Activated B cell treated with CpG ODN at 0.5 μM for 24 hours (primary cell): ENCODE measurements around the gene BEST4. TPM values are rescaled to one million over a fixed set of nuclear protein-coding genes. Genes with fewer than 3 reads are reported as not detected.
"Not testable (repeated sequence)": the region's sequence is repeated elsewhere in the genome, so short reads cannot be mapped to it uniquely, and the experiment has no call there.

Source experiments
- ATAC-seq: fragments of 200-7000 bp; cut with Tn5 transposase; one replicate; pipeline ENCODE4 v1.10.0; 2021; ENCODE audit warnings: low read depth, mild to moderate bottlenecking, moderate library complexity
- CTCF ChIA-PET: fragments of 350-600 bp; sonication (Branson Sonifier 250); formaldehyde crosslinking; loops from one replicate; lab custom pipeline; 2021; ENCODE audit warnings: antibody characterized with exemption; lab: Charles Lee
- POLR2A ChIA-PET: fragments of 350-600 bp; sonication (Branson Sonifier 250); formaldehyde crosslinking; loops from one replicate; lab custom pipeline; 2021; ENCODE audit warnings: antibody characterized with exemption; lab: Charles Lee
- DNase-seq: peaks from one replicate; pipeline ENCODE4 v3.0.0; 2022
- H3K27ac Mint-ChIP-seq: one replicate; pipeline ENCODE4 v1.8.0; 2020; ENCODE audit warnings: mixed read lengths
- H3K27me3 Mint-ChIP-seq: one replicate; pipeline ENCODE4 v1.8.0; 2021; ENCODE audit warnings: mixed read lengths
- H3K36me3 Mint-ChIP-seq: one replicate; pipeline ENCODE4 v1.8.0; 2021; ENCODE audit warnings: low read depth, mixed read lengths
- H3K4me1 Mint-ChIP-seq: one replicate; pipeline ENCODE4 v1.8.0; 2021; ENCODE audit warnings: mixed read lengths
- H3K4me3 Mint-ChIP-seq: one replicate; pipeline ENCODE4 v1.8.0; 2020; ENCODE audit warnings: mild to moderate bottlenecking, mixed read lengths
- H3K9me3 Mint-ChIP-seq: one replicate; pipeline ENCODE4 v1.8.0; 2020; ENCODE audit warnings: mixed read lengths
- intact Hi-C: fragments of 100-400 bp; cut with micrococcal nuclease; formaldehyde crosslinking; loops from one replicate; pipeline ENCODE4 v1.15.1; 2024
- total RNA-seq: library from RNA; stranded (reverse); gene quantifications from 2 replicates; pipeline ENCODE4 v1.2.3, GENCODE V29; 2022
- TF ChIP-seq, protein P1 (sequence below): fragments of 200-600 bp; IDR thresholded peaks from one replicate; pipeline ENCODE4 v1.8.0; 2022; ENCODE audit warnings: antibody characterized with exemption, mild to moderate bottlenecking

The BEST4 gene
- total RNA-seq, 1 donor from 2014 or later: 0.62 TPM

DNA sequence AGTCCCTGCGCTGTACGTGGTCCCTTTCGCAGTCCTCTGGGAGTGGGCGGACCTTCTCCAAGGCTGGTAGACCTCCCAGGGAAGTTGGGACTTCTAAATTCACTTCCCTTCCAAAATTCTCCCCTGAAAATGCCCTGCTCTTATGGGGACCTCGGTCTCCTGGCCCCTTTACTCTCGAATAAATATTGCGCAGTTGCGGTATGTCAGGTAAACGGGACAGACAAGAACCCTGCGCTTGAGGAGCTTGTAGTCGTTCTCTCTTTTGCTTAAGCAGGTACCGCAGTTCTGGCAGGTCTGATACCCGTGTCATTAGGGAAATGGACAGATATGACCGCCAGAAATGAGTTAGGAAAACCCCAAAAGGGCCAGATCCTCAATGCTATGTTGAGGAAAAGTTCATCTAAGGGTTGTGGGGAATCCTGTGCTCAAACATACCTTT is 47.8 kb downstream of the BEST4 start:
- POLR2A ChIA-PET: interaction anchor here (0.6 to 3.4 kb wide), 8 partner anchors 9 to 35 kb away, joined by 3 to 21 read pairs (median 6); partner anchors contain the start of genes RNU5D-1 and RPS8
- intact Hi-C loops: no loop called here
- no peaks in the 10 kb centered on the region for H3K9me3 Mint-ChIP-seq
- DNase-seq: no peak
- peak overlapping the region; percentile 93 for H3K4me3 Mint-ChIP-seq
- ATAC-seq: no peak
- CTCF ChIA-PET: no interaction called here
- peaks cover 15% of the 10 kb centered on the region for H3K4me1 Mint-ChIP-seq
- H3K36me3 Mint-ChIP-seq: peaks cover 5% of the 10 kb centered on the region
- no peaks in the 10 kb centered on the region for H3K27me3 Mint-ChIP-seq
- TF ChIP-seq, protein P1, sequence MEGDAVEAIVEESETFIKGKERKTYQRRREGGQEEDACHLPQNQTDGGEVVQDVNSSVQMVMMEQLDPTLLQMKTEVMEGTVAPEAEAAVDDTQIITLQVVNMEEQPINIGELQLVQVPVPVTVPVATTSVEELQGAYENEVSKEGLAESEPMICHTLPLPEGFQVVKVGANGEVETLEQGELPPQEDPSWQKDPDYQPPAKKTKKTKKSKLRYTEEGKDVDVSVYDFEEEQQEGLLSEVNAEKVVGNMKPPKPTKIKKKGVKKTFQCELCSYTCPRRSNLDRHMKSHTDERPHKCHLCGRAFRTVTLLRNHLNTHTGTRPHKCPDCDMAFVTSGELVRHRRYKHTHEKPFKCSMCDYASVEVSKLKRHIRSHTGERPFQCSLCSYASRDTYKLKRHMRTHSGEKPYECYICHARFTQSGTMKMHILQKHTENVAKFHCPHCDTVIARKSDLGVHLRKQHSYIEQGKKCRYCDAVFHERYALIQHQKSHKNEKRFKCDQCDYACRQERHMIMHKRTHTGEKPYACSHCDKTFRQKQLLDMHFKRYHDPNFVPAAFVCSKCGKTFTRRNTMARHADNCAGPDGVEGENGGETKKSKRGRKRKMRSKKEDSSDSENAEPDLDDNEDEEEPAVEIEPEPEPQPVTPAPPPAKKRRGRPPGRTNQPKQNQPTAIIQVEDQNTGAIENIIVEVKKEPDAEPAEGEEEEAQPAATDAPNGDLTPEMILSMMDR: no peak
- H3K27ac Mint-ChIP-seq: no peak overlapping the region

DNA sequence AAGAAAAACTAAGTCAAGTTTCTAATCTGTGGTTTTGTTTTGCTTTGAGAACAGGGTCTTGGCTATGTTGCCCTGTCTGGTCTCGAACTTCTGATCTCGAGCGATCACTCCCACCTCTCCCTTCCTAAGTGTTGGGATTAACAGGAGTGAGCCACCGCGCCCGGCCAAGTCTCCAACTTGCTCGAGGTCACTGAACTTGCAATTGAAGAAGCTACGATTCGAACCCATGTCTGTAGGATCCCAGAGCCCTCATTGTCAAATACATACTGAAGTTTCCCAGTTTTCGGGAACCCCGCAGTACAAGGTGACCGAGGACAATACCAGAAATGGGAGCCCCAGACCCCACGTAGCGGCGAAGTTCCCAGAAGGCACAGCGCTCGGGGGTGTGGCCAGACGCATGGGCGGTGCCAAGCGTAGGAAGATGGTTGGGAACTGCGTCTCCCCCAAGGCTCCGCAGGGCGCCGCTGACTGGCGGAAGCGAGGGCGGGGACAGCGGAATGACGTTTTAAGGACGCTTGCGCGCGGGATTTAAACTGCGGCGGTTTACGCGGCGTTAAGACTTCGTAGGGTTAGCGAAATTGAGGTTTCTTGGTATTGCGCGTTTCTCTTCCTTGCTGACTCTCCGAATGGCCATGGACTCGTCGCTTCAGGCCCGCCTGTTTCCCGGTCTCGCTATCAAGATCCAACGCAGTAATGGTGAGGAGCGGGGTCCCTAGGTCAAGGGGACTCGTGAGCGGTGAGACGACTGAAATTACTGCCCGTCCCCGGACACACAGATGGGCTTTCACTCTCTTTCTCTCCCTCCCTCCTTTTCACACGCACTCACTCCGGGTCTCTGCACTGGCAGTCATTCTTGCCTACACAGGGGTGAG is 48.4 kb downstream of the BEST4 start, which contains the start of gene KIF2C:
Gene KIF2C (plus strand): TSS at position 531 of the 872 bp plus-strand sequence. CDS start 96 bp downstream, at position 627.
- DNase-seq (peak; percentile 94), ATAC-seq (peak; percentile 100)
- Mint-ChIP-seq H3K36me3 (peaks cover 5% of the 10 kb centered on the region), H3K27me3 (no peaks in the 10 kb centered on the region), H3K4me1 (peaks cover 15% of the 10 kb centered on the region), H3K9me3 (no peaks in the 10 kb centered on the region), H3K27ac (peak within 1 kb of the TSS; percentile 90), H3K4me3 (peak within 1 kb of the TSS; percentile 93)
- ChIA-PET CTCF (no interaction called here), POLR2A (interaction anchor here (0.7 to 3.4 kb wide), 6 partner anchors 9 to 777 kb away, joined by 3 to 21 read pairs (median 7); partner anchors contain the start of genes RNU5D-1 and RPS8)
- intact Hi-C loops: loop anchor here (1.0 to 2.0 kb wide), 4 partner anchors 8 to 65 kb away; partner anchors contain the start of genes ARMH1, RNU5D-1, RPS8 and TMEM53
- TF ChIP-seq, protein P1: no peak

DNA sequence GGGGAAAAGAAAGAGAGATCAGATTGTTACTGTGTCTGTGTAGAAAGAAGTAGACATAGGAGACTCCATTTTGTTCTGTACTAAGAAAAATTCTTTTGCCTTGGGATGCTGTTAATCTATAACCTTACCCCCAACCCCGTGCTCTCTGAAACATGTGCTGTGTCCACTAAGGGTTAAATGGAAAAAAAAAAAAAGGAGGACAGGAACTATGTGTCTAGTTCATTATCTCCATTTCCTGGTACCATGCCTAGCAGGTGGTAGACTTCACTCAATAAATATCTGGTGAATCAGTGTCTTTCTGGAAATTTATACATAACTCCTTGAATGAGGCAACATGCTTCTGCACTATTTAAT is 49.0 kb downstream of the BEST4 start:
- CTCF ChIA-PET, H3K36me3 Mint-ChIP-seq, H3K9me3 Mint-ChIP-seq, DNase-seq, ATAC-seq, H3K27me3 Mint-ChIP-seq: not testable (repeated sequence)
- POLR2A ChIA-PET: interaction anchor here (0.7 to 3.4 kb wide), 4 partner anchors 8 to 777 kb away, joined by 3 to 21 read pairs (median 16); partner anchors contain the start of genes RNU5D-1 and RPS8
- peak overlapping the region; percentile 93 for H3K4me3 Mint-ChIP-seq
- peaks cover 15% of the 10 kb centered on the region for H3K4me1 Mint-ChIP-seq
- H3K27ac Mint-ChIP-seq: peak overlapping the region; percentile 90
- intact Hi-C loops: loop anchor here (1.0 to 2.0 kb wide), 4 partner anchors 8 to 64 kb away; partner anchors contain the start of genes ARMH1, RNU5D-1, RPS8 and TMEM53

DNA sequence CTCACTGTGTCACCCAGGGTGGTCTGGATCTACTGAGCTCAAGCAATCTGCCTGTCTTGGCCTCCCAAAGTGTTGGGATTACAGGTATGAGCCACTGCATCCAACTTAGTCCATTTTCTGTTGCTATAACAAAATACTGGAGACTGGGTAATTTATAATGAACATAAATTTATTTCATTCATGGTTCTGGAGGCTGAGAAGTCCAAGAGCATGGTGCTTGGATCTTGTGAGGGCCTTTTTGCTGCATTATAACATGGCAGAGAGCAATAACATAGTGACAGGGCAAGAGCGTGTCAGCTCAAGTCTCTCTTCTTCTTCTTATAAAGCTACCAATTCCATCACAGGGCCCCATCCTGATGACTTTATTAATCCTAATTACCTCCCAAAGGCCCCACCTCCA is 52.0 kb downstream of the BEST4 start:
- ATAC-seq: no peak
- ChIA-PET POLR2A (interaction anchor here (1.3 to 8.3 kb wide), 3 partner anchors 14 to 73 kb away, joined by 3 to 149 read pairs (median 25); partner anchors contain the start of gene RPS8), CTCF (interaction anchor here (1.2 kb wide), 1 partner anchor 14 kb away, joined by 3 read pairs; no protein-coding TSS in a partner anchor)

DNA sequence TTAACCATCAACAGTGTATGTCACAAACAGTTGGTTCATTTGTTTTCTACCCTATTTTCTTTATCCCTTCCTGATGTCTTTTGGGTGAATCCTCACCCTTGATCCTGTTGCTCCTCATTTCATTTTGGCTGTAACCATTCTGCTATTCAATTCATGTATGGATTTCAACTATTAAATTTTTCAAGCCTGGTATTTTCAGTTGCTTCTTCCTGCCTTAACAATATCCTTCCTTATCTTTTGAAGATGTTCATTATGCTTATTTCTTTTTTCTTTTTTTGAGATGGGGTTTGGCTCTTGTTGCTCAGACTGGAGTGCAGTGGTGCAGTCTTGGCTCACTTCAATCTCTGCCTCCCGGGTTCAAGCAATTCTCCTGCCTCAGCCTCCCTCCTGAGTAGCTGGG is 54.2 kb downstream of the BEST4 start:
- Mint-ChIP-seq H3K4me1 (peaks cover 26% of the 10 kb centered on the region), H3K4me3 (no peak overlapping the region), H3K27ac (no peak overlapping the region), H3K9me3 (no peaks in the 10 kb centered on the region), H3K36me3 (no peaks in the 10 kb centered on the region), H3K27me3 (no peaks in the 10 kb centered on the region)
- ChIA-PET CTCF (interaction anchor here (0.9 kb wide), 1 partner anchor 283 kb away, joined by 3 read pairs; no protein-coding TSS in a partner anchor), POLR2A (interaction anchor here (3.0 to 8.3 kb wide), 4 partner anchors 11 to 88 kb away, joined by 25 to 516 read pairs (median 154); partner anchors contain the start of gene RPS8)
- DNase-seq (no peak), ATAC-seq (no peak)
- intact Hi-C loops: no loop called here
- TF ChIP-seq, protein P1: no peak

More for the DNA sequence above, 52.0 kb downstream of the BEST4 start:
- no peak for DNase-seq
- H3K4me1 Mint-ChIP-seq: peaks cover 24% of the 10 kb centered on the region
- intact Hi-C loops: no loop called here
- H3K9me3 Mint-ChIP-seq: no peaks in the 10 kb centered on the region
- H3K36me3 Mint-ChIP-seq: peaks cover 5% of the 10 kb centered on the region
- no peak overlapping the region for H3K27ac Mint-ChIP-seq
- TF ChIP-seq, protein P1: no peak
- no peak overlapping the region for H3K4me3 Mint-ChIP-seq
- H3K27me3 Mint-ChIP-seq: no peaks in the 10 kb centered on the region

Other genes starting within 250 kb of the BEST4 start
- 4.6 and 4.8 TPM in 2 replicates for gene TMEM53, start 113.7 kb downstream of the BEST4 start, total RNA-seq
- 18.1 and 19.9 TPM in 2 replicates for gene ARMH1, start 113.5 kb downstream of the BEST4 start, total RNA-seq
- not detected in 2 replicates for gene RNU5D-1, start 57.0 kb downstream of the BEST4 start, total RNA-seq
- 1.00 and 1.8 TPM in 2 replicates for gene KIF2C, start 48.3 kb downstream of the BEST4 start, total RNA-seq
- gene RPS8, start 12.6 kb downstream of the BEST4 start, total RNA-seq: 3,767 and 4,240 TPM in 2 replicates
- 63.0 and 82.0 TPM in 2 replicates for gene PLK3, start 12.2 kb upstream of the BEST4 start, total RNA-seq
- not detected in 2 replicates for gene DYNLT4, start 19.2 kb upstream of the BEST4 start, total RNA-seq
- 25.8 and 27.6 TPM in 2 replicates for gene BTBD19, start 20.4 kb upstream of the BEST4 start, total RNA-seq
- gene PTCH2, start 55.1 kb upstream of the BEST4 start, total RNA-seq: 1.2 TPM in 2 replicates
- 21.2 and 26.6 TPM in 2 replicates for gene EIF2B3, start 198.4 kb upstream of the BEST4 start, total RNA-seq
- 40.3 and 49.9 TPM in 2 replicates for gene HECTD3, start 223.2 kb upstream of the BEST4 start, total RNA-seq
- 60.3 and 64.9 TPM in 2 replicates for gene UROD, start 224.1 kb upstream of the BEST4 start, total RNA-seq